CD4-positive, alpha-beta T cell (primary cell): ENCODE data around the gene GGA2. TPM values are rescaled to one million over a fixed set of nuclear protein-coding genes. Genes with fewer than 3 reads are reported as not detected.
A peak's percentile ranks its signal among the peaks of the same experiment; 100 is the strongest.
"Not testable (repeated sequence)": the region's sequence is repeated elsewhere in the genome, so short reads cannot be mapped to it uniquely, and the experiment has no call there.

Experiments used
- ATAC-seq: fragments of 200-7000 bp; cut with Tn5 transposase; one replicate; pipeline ENCODE4 v1.10.0; 2022; ENCODE audit warnings: mild to moderate bottlenecking; ENCODE audit not compliant: poor library complexity
- CTCF ChIA-PET: fragments of 350-600 bp; sonication (Branson Sonifier 250); formaldehyde crosslinking; loops from one replicate; lab custom pipeline; 2021; ENCODE audit warnings: antibody characterized with exemption, inconsistent platforms; lab: Charles Lee
- POLR2A ChIA-PET: fragments of 350-600 bp; sonication (Branson Sonifier 250); formaldehyde crosslinking; loops from one replicate; lab custom pipeline; 2021; ENCODE audit warnings: antibody characterized with exemption, inconsistent platforms; lab: Charles Lee
- DNase-seq, 14 experiments: peaks; one replicate each; pipeline ENCODE4 v3.0.0-alpha.2; 2013 to 2020; ENCODE audit warnings: mixed read lengths in 2 of 14
- H3K27ac ChIP-seq, 2 donors: one replicate each; pipeline versions ENCODE4 v1.5.1 to v1.7.0; 2013; ENCODE audit warnings: low read length in 2 of 2, low read depth in 1 of 2, mild to moderate bottlenecking in 1 of 2
- H3K27me3 ChIP-seq, 2 experiments: 1 replicate in 1 of 2; 2 replicates in 1 of 2; pipeline versions ENCODE4 v1.6.1 to v1.7.0; 2013; ENCODE audit warnings: low read length in 2 of 2, control low read depth in 1 of 2, mild to moderate bottlenecking in 1 of 2, moderate library complexity in 1 of 2; ENCODE audit not compliant: insufficient read depth in 2 of 2, control insufficient read depth in 1 of 2
- H3K36me3 ChIP-seq: one replicate; pipeline ENCODE4 v1.6.1; 2013; ENCODE audit warnings: low read length, control low read depth; ENCODE audit not compliant: insufficient read depth
- H3K4me1 ChIP-seq: one replicate; pipeline ENCODE4 v1.6.1; 2013; ENCODE audit warnings: low read length, control low read depth; ENCODE audit not compliant: insufficient read depth
- H3K4me3 ChIP-seq: one replicate; pipeline ENCODE4 v1.5.1; 2013; ENCODE audit warnings: mild to moderate bottlenecking, low read length, moderate library complexity
- H3K9me3 ChIP-seq, 2 experiments: 1 replicate in 1 of 2; 2 replicates in 1 of 2; pipeline versions ENCODE4 v1.6.1 to v1.7.0; 2013; ENCODE audit warnings: low read length in 2 of 2, mild to moderate bottlenecking in 2 of 2, control low read depth in 1 of 2, moderate library complexity in 1 of 2; ENCODE audit not compliant: control insufficient read depth in 1 of 2, insufficient read depth in 1 of 2
- H3K27ac Mint-ChIP-seq: one replicate; pipeline ENCODE4 v1.8.0; 2020; ENCODE audit warnings: mixed read lengths
- H3K27me3 Mint-ChIP-seq: one replicate; pipeline ENCODE4 v1.8.0; 2021; ENCODE audit warnings: mixed read lengths
- H3K36me3 Mint-ChIP-seq: one replicate; pipeline ENCODE4 v1.8.0; 2021; ENCODE audit warnings: low read depth, mixed read lengths
- H3K4me1 Mint-ChIP-seq: one replicate; pipeline ENCODE4 v1.8.0; 2021; ENCODE audit warnings: low read depth, mixed read lengths
- H3K4me3 Mint-ChIP-seq: one replicate; pipeline ENCODE4 v1.8.0; 2020; ENCODE audit warnings: mild to moderate bottlenecking, mixed read lengths
- H3K9me3 Mint-ChIP-seq: one replicate; pipeline ENCODE4 v1.8.0; 2020; ENCODE audit warnings: mixed read lengths
- CTCF ChIP-seq: fragments of 200-600 bp; IDR thresholded peaks from one replicate; pipeline ENCODE4 v1.8.0; 2022; ENCODE audit warnings: antibody characterized with exemption, mild to moderate bottlenecking
- intact Hi-C, 2 experiments: fragments of 100-400 bp; cut with DNase I in 1 of 2; cut with micrococcal nuclease in 1 of 2; formaldehyde crosslinking; loops; one replicate each; pipeline versions ENCODE4 v1.15.1 to v1.9.0; 2023 to 2025; cut with DNase I, micrococcal nuclease
- total RNA-seq, 174 experiments: library from RNA in 2 of 174; stranded (reverse) in 2 of 174; gene quantifications; one replicate each; pipeline ENCODE4 v1.2.3 and lab custom pipeline; 2021 to 2026

The GGA2 gene
- total RNA-seq, 2 experiments from 2014 or later: 96.5 to 96.9 TPM

GRCh38 chr16:23511731-23512130 lies 1.4 kb upstream of the GGA2 start:
- H3K36me3 ChIP-seq: no peaks in the 10 kb centered on the region
- Mint-ChIP-seq H3K4me1 (peaks cover 55% of the 10 kb centered on the region), H3K36me3 (no peaks in the 10 kb centered on the region), H3K27me3 (no peaks in the 10 kb centered on the region), H3K27ac (no peak overlapping the region), H3K9me3 (no peaks in the 10 kb centered on the region), H3K4me3 (peak overlapping the region; percentile 81)
- DNase-seq: no peak
- POLR2A ChIA-PET: interaction anchor here (2.3 kb wide), 1 partner anchor 46 kb away, joined by 17 read pairs; the partner anchor contains the start of genes EARS2 and UBFD1
- CTCF ChIA-PET: no interaction called here
- no peaks in the 10 kb centered on the region for H3K9me3 ChIP-seq
- no peaks in the 10 kb centered on the region for H3K27me3 ChIP-seq
- peaks cover 63% of the 10 kb centered on the region for H3K4me1 ChIP-seq
- no peak for ATAC-seq
- no peak for TF ChIP-seq CTCF
- no peak overlapping the region for H3K4me3 ChIP-seq
- intact Hi-C loops: loop anchor here in 1 of 2 experiments (2.0 kb wide), 2 partner anchors 45 to 85 kb away; partner anchors contain the start of genes EARS2, NDUFAB1 and UBFD1
- no peak overlapping the region for H3K27ac ChIP-seq

- peaks cover 65% of the 10 kb centered on the region for H3K4me1 ChIP-seq
- H3K9me3 Mint-ChIP-seq, H3K36me3 ChIP-seq, H3K27me3 ChIP-seq, H3K36me3 Mint-ChIP-seq, H3K27ac ChIP-seq, H3K27me3 Mint-ChIP-seq, CTCF ChIA-PET, DNase-seq, ATAC-seq, H3K9me3 ChIP-seq: not testable (repeated sequence)
- H3K4me3 ChIP-seq: peak overlapping the region; percentile 66
- POLR2A ChIA-PET: interaction anchor here (0.7 to 2.3 kb wide), 3 partner anchors 14 to 47 kb away, joined by 3 to 17 read pairs (median 4); partner anchors contain the start of genes EARS2 and UBFD1
- intact Hi-C loops: loop anchor here (1.0 to 2.0 kb wide), 3 partner anchors 46 to 86 kb away; partner anchors contain the start of genes EARS2 (in 2 of the 2), UBFD1 (in 2 of the 2) and NDUFAB1 (in 1 of the 2)
- peak overlapping the region; percentile 70 for H3K27ac Mint-ChIP-seq
- H3K4me3 Mint-ChIP-seq: peak overlapping the region; percentile 89
- peaks cover 57% of the 10 kb centered on the region for H3K4me1 Mint-ChIP-seq
Measured at GRCh38 chr16:23510915-23511270, 599 bp upstream of the GGA2 start.

DNA sequence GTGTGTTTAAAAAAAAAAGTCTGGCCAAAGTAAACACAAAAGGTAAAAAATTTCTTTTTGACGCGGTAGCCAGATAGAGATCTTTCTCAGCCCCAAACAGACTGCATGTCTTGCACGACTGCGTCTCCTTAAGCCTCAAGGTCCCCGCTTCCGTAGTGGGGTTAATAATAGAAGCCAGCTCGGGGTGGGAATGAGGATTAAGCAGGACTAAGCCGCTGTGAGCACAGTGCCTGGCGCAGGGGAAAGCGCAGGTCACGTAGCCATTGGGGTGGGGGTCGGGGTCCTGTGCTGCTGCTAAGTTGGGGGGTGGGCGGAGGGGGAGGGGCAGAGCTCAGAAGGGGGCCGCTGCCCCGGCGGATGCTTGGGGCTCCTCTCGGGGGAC lies 521 bp downstream of the GGA2 start:
- peak; percentile 45 for ATAC-seq
- Mint-ChIP-seq H3K27me3 (no peaks in the 10 kb centered on the region), H3K9me3 (no peaks in the 10 kb centered on the region), H3K36me3 (peaks cover 5% of the 10 kb centered on the region), H3K4me3 (peak overlapping the region; percentile 99), H3K4me1 (peaks cover 58% of the 10 kb centered on the region), H3K27ac (peak overlapping the region; percentile 84)
- no peak overlapping the region for H3K27ac ChIP-seq
- peak in 12 of 14 experiments; percentile 5 to 71 (median 20) for DNase-seq
- peaks cover 64% of the 10 kb centered on the region for H3K4me1 ChIP-seq
- intact Hi-C loops: loop anchor here (1.0 to 10.0 kb wide), 5 partner anchors 47 to 87 kb away; partner anchors contain the start of genes COG7 (in 2 of the 2), EARS2 (in 2 of the 2), UBFD1 (in 2 of the 2) and NDUFAB1 (in 1 of the 2)
- H3K4me3 ChIP-seq: peak overlapping the region; percentile 66
- TF ChIP-seq CTCF: no peak
- no peaks in the 10 kb centered on the region for H3K9me3 ChIP-seq
- ChIA-PET POLR2A (interaction anchor here (0.8 to 2.3 kb wide), 4 partner anchors 12 to 131 kb away, joined by 3 to 17 read pairs (median 4); partner anchors contain the start of genes DCTN5, EARS2, PALB2 and UBFD1), CTCF (interaction anchor here (1.1 to 2.0 kb wide), 3 partner anchors 48 to 87 kb away, joined by 3 to 5 read pairs (median 5); partner anchors contain the start of genes EARS2 and UBFD1)
- no peaks in the 10 kb centered on the region for H3K36me3 ChIP-seq
- H3K27me3 ChIP-seq: no peaks in the 10 kb centered on the region
